Kidney (tissue), 22 donors: ENCODE measurements around the gene SMCHD1. TPM values are rescaled to one million over a fixed set of nuclear protein-coding genes. Genes with fewer than 3 reads are reported as not detected.

Experiments
- DNase-seq, 5 donors: peaks; one replicate each; pipeline ENCODE4 v3.0.0-alpha.2; 2013 to 2020
- FAIRE-seq: peaks from 2 replicates; lab custom pipeline; 2012; peaks lifted over from hg19 to GRCh38; lab: Jason Lieb, UNC
- H3K27ac ChIP-seq, 2 donors: one replicate each; pipeline ENCODE4 v1.7.0; 2013; ENCODE audit warnings: low read depth in 2 of 2, low read length in 2 of 2, inconsistent platforms in 1 of 2
- H3K27me3 ChIP-seq: one replicate; pipeline ENCODE4 v1.7.1; 2013; ENCODE audit warnings: low read length, inconsistent platforms; ENCODE audit not compliant: control insufficient read depth, insufficient read depth
- H3K36me3 ChIP-seq, 3 donors: one replicate each; pipeline versions ENCODE4 v1.7.0 to v1.7.1; 2013; ENCODE audit warnings: low read length in 3 of 3, control low read depth in 1 of 3, inconsistent platforms in 1 of 3; ENCODE audit not compliant: insufficient read depth in 3 of 3, control insufficient read depth in 2 of 3
- H3K4me1 ChIP-seq, 3 donors: one replicate each; pipeline versions ENCODE4 v1.7.0 to v1.7.1; 2013; ENCODE audit warnings: low read length in 3 of 3, inconsistent platforms in 1 of 3, low read depth in 1 of 3; ENCODE audit not compliant: control insufficient read depth in 2 of 3, insufficient read depth in 2 of 3
- H3K4me3 ChIP-seq, 3 donors: one replicate each; pipeline versions ENCODE4 v1.7.0 to v1.8.1; 2013; ENCODE audit warnings: low read length in 3 of 3, control low read depth in 1 of 3, inconsistent platforms in 1 of 3
- H3K9ac ChIP-seq, 3 donors: one replicate each; pipeline versions ENCODE4 v1.7.0 to v1.7.1; 2013; ENCODE audit warnings: low read length in 3 of 3, control low read depth in 1 of 3, inconsistent platforms in 1 of 3
- H3K9me3 ChIP-seq, 3 donors: one replicate each; pipeline versions ENCODE4 v1.7.0 to v1.7.1; 2013; ENCODE audit warnings: low read length in 3 of 3, control low read depth in 1 of 3, inconsistent platforms in 1 of 3; ENCODE audit not compliant: control insufficient read depth in 2 of 3, insufficient read depth in 1 of 3
- CTCF ChIP-seq: IDR thresholded peaks from 3 replicates; pipeline ENCODE4 v1.5.1; 2012; ENCODE audit warnings: mild to moderate bottlenecking, moderate library complexity, borderline replicate concordance; ENCODE audit not compliant: insufficient read depth; ENCODE audit errors: extremely low read depth
- intact Hi-C: fragments of 100-400 bp; cut with DNase I; formaldehyde crosslinking; loops from one replicate; pipeline ENCODE4 v1.11.1; 2022
- long read RNA-seq, 10 donors: library from polyadenylated mRNA in 1 of 10; unstranded in 1 of 10; transcript quantifications; one replicate each; pipeline ENCODE4 v2.0.0 and lab custom pipeline, GENCODE V29; 2021 to 2026
- polyA plus RNA-seq: library from polyadenylated mRNA; stranded (reverse); fragments of 350-450 nt; fragmentation: Illumina TruSeq; extraction: RNeasy Lipid Tissue Mini Kit (QIAGEN cat#74804); gene quantifications from one replicate; pipeline ENCODE4 v1.2.3, GENCODE V29; 2014; ENCODE audit warnings: low read depth, low replicate concordance; ENCODE audit not compliant: insufficient read depth
- total RNA-seq: library from RNA; stranded (reverse); fragmentation: NEBNext Ultra II Directional; extraction: Animal tissue kit (Norgen Biotek cat#: 25700); gene quantifications from one replicate; pipeline ENCODE4 v1.2.1, GENCODE V29; 2021
- donor health status: control.
- donor health status: control.
- donor health status: control.
- donor health status: control.
- donor health status: control.
- donor health status: DM: yes; HTN: yes; CAD: no.
- donor health status: Normal renal cell carcinoma (clear cell type).

Gene SMCHD1
- total RNA-seq, result 59.0 TPM
- polyA plus RNA-seq, result 5.2 TPM
- long read RNA-seq, donor 1, partial matches to known transcripts, result 7 of 7 reads
- long read RNA-seq, donor 1, other reads (novel, unspliced or antisense), result 0 of 7 reads
- long read RNA-seq, donor 2, partial matches to known transcripts, result 15 of 16 reads
- long read RNA-seq, donor 2, other reads (novel, unspliced or antisense), result 0 of 16 reads
- long read RNA-seq, donor 3, partial matches to known transcripts, result 24 of 24 reads
- long read RNA-seq, donor 3, other reads (novel, unspliced or antisense), result 0 of 24 reads
- long read RNA-seq, donor 4, full-length matches to known transcripts, result 1 of 18 reads
- long read RNA-seq, donor 4, partial matches to known transcripts, result 17 of 18 reads
- long read RNA-seq, donor 4, other reads (novel, unspliced or antisense), result 0 of 18 reads
- long read RNA-seq, donor 5, result 0 reads
- long read RNA-seq, donor 6, partial matches to known transcripts, result 14 of 14 reads
- long read RNA-seq, donor 6, other reads (novel, unspliced or antisense), result 0 of 14 reads
- long read RNA-seq, donor 7, partial matches to known transcripts, result 14 of 17 reads
- long read RNA-seq, donor 7, other reads (novel, unspliced or antisense), result 3 of 17 reads
- long read RNA-seq, donor 8, partial matches to known transcripts, result 12 of 12 reads
- long read RNA-seq, donor 8, other reads (novel, unspliced or antisense), result 0 of 12 reads
- long read RNA-seq, donor 9, partial matches to known transcripts, result 0 of 1 reads
- long read RNA-seq, donor 9, other reads (novel, unspliced or antisense), result 0 of 1 reads
- long read RNA-seq, donor 10, partial matches to known transcripts, result 7 of 8 reads
- long read RNA-seq, donor 10, other reads (novel, unspliced or antisense), result 0 of 8 reads

- Histone ChIP-seq H3K9me3 (no peaks in the 10 kb centered on the region), H3K4me1 (peaks cover 0 to 10% (median 7%) of the 10 kb centered on the region in 3 donors), H3K27me3 (no peaks in the 10 kb centered on the region), H3K27ac (peak within 1 kb of the TSS; percentile 94 to 98), H3K36me3 (no peaks in the 10 kb centered on the region), H3K4me3 (peak within 1 kb of the TSS; percentile 74 to 85 (median 75)), H3K9ac (peak within 1 kb of the TSS; percentile 48 to 94 (median 85))
- no peak for TF ChIP-seq CTCF
- DNase-seq (peak; percentile 88 to 97 (median 92)), FAIRE-seq (no peak)
- intact Hi-C loops, result no loop called here
These were observed at the start of gene SMCHD1 for GRCh38 chr18:2655178-2655953. TSS of gene SMCHD1 (plus strand) at chr18:2655726. CDS start at chr18:2656076, 350 bp downstream.

- no peak overlapping the region for H3K9ac ChIP-seq
- FAIRE-seq (no peak), DNase-seq (no peak)
- no peak for TF ChIP-seq CTCF
- no peaks in the 10 kb centered on the region for H3K4me1 ChIP-seq
- H3K9me3 ChIP-seq, result no peaks in the 10 kb centered on the region
- H3K27ac ChIP-seq, result no peak overlapping the region
- H3K36me3 ChIP-seq, result peaks cover 0 to 3% (median 0%) of the 10 kb centered on the region in 3 donors
- no peak overlapping the region for H3K4me3 ChIP-seq
- intact Hi-C loops, result no loop called here
- H3K27me3 ChIP-seq, result no peaks in the 10 kb centered on the region
These were observed 49.2 kb upstream of the SMCHD1 start for GRCh38 chr18:2606335-2606734.

- Histone ChIP-seq H3K9me3 (no peaks in the 10 kb centered on the region), H3K9ac (no peak overlapping the region), H3K27ac (no peak overlapping the region), H3K4me1 (no peaks in the 10 kb centered on the region), H3K27me3 (no peaks in the 10 kb centered on the region), H3K4me3 (no peak overlapping the region), H3K36me3 (no peaks in the 10 kb centered on the region)
- intact Hi-C loops, result no loop called here
- no peak for TF ChIP-seq CTCF
- FAIRE-seq (no peak), DNase-seq (no peak)
These were observed 45.9 kb upstream of the SMCHD1 start for GRCh38 chr18:2609604-2610003.
